IMR-90 (cell line): ENCODE data around the gene TRPM6. TPM values are rescaled to one million over a fixed set of nuclear protein-coding genes. Genes with fewer than 3 reads are reported as not detected.

Experiments used
- ATAC-seq: fragments of 200-7000 bp; cut with Tn5 transposase; 2 replicates; pipeline ENCODE4 v1.9.1; 2020; ENCODE audit warnings: low read depth, mild to moderate bottlenecking, moderate library complexity
- BruUV-seq: library from RNA; stranded (reverse); fragments of 400-500 nt; replicated peaks from 2 replicates; lab custom pipeline; 2021; lab: Mats Ljungman, UMichigan
- CTCF ChIA-PET: fragments of 300-600 bp; formaldehyde crosslinking; extraction: SDS; loops from one replicate; lab custom pipeline; 2021; ENCODE audit warnings: antibody characterized with exemption; lab: Yijun Ruan, JAX
- POLR2A ChIA-PET: fragments of 300-600 bp; sonication (Branson Sonifier 250); formaldehyde crosslinking; loops from one replicate; lab custom pipeline; 2022; ENCODE audit warnings: antibody characterized with exemption; ENCODE audit not compliant: unreplicated experiment; lab: Charles Lee
- DNase-seq: peaks from one replicate; pipeline ENCODE4 v3.0.0; 2013
- H2AFZ ChIP-seq: replicated peaks from 2 replicates; pipeline ENCODE3; 2013; ENCODE audit warnings: low read length, mild to moderate bottlenecking; ENCODE audit not compliant: poor library complexity
- H2AK5ac ChIP-seq: 2 replicates; pipeline ENCODE4 v1.6.1; 2013; ENCODE audit warnings: low read depth, low read length, inconsistent platforms
- H2AK9ac ChIP-seq: replicated peaks from 2 replicates; pipeline ENCODE3; 2013; ENCODE audit warnings: mild to moderate bottlenecking, low read depth, low read length, moderate library complexity; ENCODE audit not compliant: poor library complexity
- H2BK120ac ChIP-seq: 2 replicates; pipeline ENCODE4 v1.6.1; 2013; ENCODE audit warnings: low read depth, low read length, inconsistent platforms
- H2BK15ac ChIP-seq: 3 replicates; pipeline ENCODE4 v1.6.1; 2013; ENCODE audit warnings: low read depth, low read length, inconsistent platforms
- H2BK20ac ChIP-seq: 2 replicates; pipeline ENCODE4 v1.6.1; 2013; ENCODE audit warnings: low read depth, mild to moderate bottlenecking, inconsistent platforms, low read length, moderate library complexity
- H2BK5ac ChIP-seq: 2 replicates; pipeline ENCODE4 v1.6.1; 2013; ENCODE audit warnings: mild to moderate bottlenecking, low read depth, low read length, inconsistent platforms; ENCODE audit not compliant: poor library complexity, severe bottlenecking
- H3K14ac ChIP-seq: replicated peaks from 2 replicates; pipeline ENCODE4 v1.6.1; 2013; ENCODE audit warnings: low read depth, low read length, inconsistent platforms
- H3K18ac ChIP-seq: 2 replicates; pipeline ENCODE4 v1.6.1; 2013; ENCODE audit warnings: low read depth, low read length, control low read depth
- H3K23ac ChIP-seq: 2 replicates; pipeline ENCODE4 v1.6.1; 2013; ENCODE audit warnings: low read depth, low read length, inconsistent platforms
- H3K27ac ChIP-seq: 2 replicates; pipeline ENCODE4 v1.5.1; 2013; ENCODE audit warnings: mild to moderate bottlenecking, control low read depth, low read length; ENCODE audit not compliant: insufficient read depth
- H3K27me3 ChIP-seq: 2 replicates; pipeline ENCODE4 v1.6.1; 2013; ENCODE audit warnings: low read length; ENCODE audit not compliant: control insufficient read depth, insufficient read depth
- H3K36me3 ChIP-seq: 2 replicates; pipeline ENCODE4 v1.6.1; 2013; ENCODE audit warnings: low read length, mixed read lengths; ENCODE audit not compliant: control insufficient read depth, insufficient read depth
- H3K4ac ChIP-seq: 2 replicates; pipeline ENCODE4 v1.6.1; 2013; ENCODE audit warnings: low read depth, low read length, inconsistent platforms
- H3K4me1 ChIP-seq: 2 replicates; pipeline ENCODE4 v1.6.1; 2013; ENCODE audit warnings: low read length, mixed read lengths; ENCODE audit not compliant: control insufficient read depth, insufficient read depth
- H3K4me2 ChIP-seq: 2 replicates; pipeline ENCODE4 v1.6.1; 2013; ENCODE audit warnings: low read depth, mild to moderate bottlenecking, control low read depth, low read length, moderate library complexity
- H3K4me3 ChIP-seq: 2 replicates; pipeline ENCODE4 v1.5.1; 2013; ENCODE audit warnings: low read depth, mild to moderate bottlenecking, control low read depth, low read length, moderate library complexity; ENCODE audit not compliant: insufficient read depth
- H3K56ac ChIP-seq: 2 replicates; pipeline ENCODE4 v1.6.1; 2013; ENCODE audit warnings: low read length, inconsistent platforms; ENCODE audit not compliant: insufficient read depth; ENCODE audit errors: extremely low read depth
- H3K79me1 ChIP-seq, 2 experiments: 2 replicates each; pipeline ENCODE4 v1.6.1; 2013; ENCODE audit warnings: low read length in 2 of 2, inconsistent platforms in 1 of 2, low read depth in 1 of 2
- H3K9ac ChIP-seq: 2 replicates; pipeline ENCODE4 v1.6.1; 2013; ENCODE audit warnings: low read depth, low read length, control low read depth
- H3K9me1 ChIP-seq: 2 replicates; pipeline ENCODE4 v1.6.1; 2013; ENCODE audit warnings: low read length, inconsistent platforms; ENCODE audit not compliant: insufficient read depth
- H3K9me3 ChIP-seq: 2 replicates; pipeline ENCODE4 v1.6.1; 2013; ENCODE audit warnings: low read length; ENCODE audit not compliant: control insufficient read depth, insufficient read depth
- H4K20me1 ChIP-seq: 2 replicates; pipeline ENCODE4 v1.6.1; 2013; ENCODE audit warnings: low read length, inconsistent platforms; ENCODE audit not compliant: insufficient read depth
- H4K5ac ChIP-seq: 2 replicates; pipeline ENCODE4 v1.6.1; 2013; ENCODE audit warnings: mild to moderate bottlenecking, low read depth, low read length, control low read depth
- H4K8ac ChIP-seq, 2 experiments: 2 replicates each; pipeline ENCODE4 v1.6.1; 2013; ENCODE audit warnings: low read depth in 2 of 2, low read length in 2 of 2, control low read depth in 1 of 2, inconsistent platforms in 1 of 2
- H4K91ac ChIP-seq: 2 replicates; pipeline ENCODE4 v1.6.1; 2013; ENCODE audit warnings: low read depth, low read length, inconsistent platforms; ENCODE audit not compliant: insufficient read depth
- BHLHE40 ChIP-seq: fragments of 150-350 bp; IDR thresholded peaks from 2 replicates; pipeline ENCODE4 v1.6.1; 2016; ENCODE audit warnings: mild to moderate bottlenecking, low read depth, low read length
- CHD1 ChIP-seq: IDR thresholded peaks from 2 replicates; pipeline ENCODE4 v1.6.1; 2012; ENCODE audit warnings: low read depth, low read length, improper control_type of control experiment
- CTCF ChIP-seq: conservative IDR thresholded peaks from 2 replicates; pipeline ENCODE4 v1.5.1; 2012; ENCODE audit warnings: mild to moderate bottlenecking, low read depth, low read length, improper control_type of control experiment
- MAFK ChIP-seq: IDR thresholded peaks from 2 replicates; pipeline ENCODE4 v1.6.1; 2012; ENCODE audit warnings: low read depth, low read length, improper control_type of control experiment
- MXI1 ChIP-seq: IDR thresholded peaks from 2 replicates; pipeline ENCODE4 v1.6.1; 2012; ENCODE audit warnings: low read depth, mild to moderate bottlenecking, low read length, moderate library complexity, borderline replicate concordance
- NFE2L2 ChIP-seq: fragments of 150-350 bp; IDR thresholded peaks from 2 replicates; pipeline ENCODE4 v1.6.1; 2016; ENCODE audit warnings: low read depth, mild to moderate bottlenecking, low read length
- POLR2A ChIP-seq: IDR thresholded peaks from 2 replicates; pipeline ENCODE4 v1.6.1; 2012; ENCODE audit warnings: mild to moderate bottlenecking, low read depth, low read length
- RCOR1 ChIP-seq: IDR thresholded peaks from 2 replicates; pipeline ENCODE4 v1.6.1; 2012; ENCODE audit warnings: mild to moderate bottlenecking, low read length, improper control_type of control experiment; ENCODE audit not compliant: insufficient replicate concordance
- SMC3 ChIP-seq: fragments of 150-350 bp; IDR thresholded peaks from 2 replicates; pipeline ENCODE4 v1.6.1; 2016; ENCODE audit warnings: low read depth, mild to moderate bottlenecking, antibody characterized with exemption, low read length, moderate library complexity
- USF2 ChIP-seq: fragments of 150-350 bp; IDR thresholded peaks from 2 replicates; pipeline ENCODE4 v1.6.1; 2017; ENCODE audit warnings: mild to moderate bottlenecking, antibody characterized with exemption, low read length, low read depth
- WGBS, 2 experiments: methylation state at CpG; one replicate each; pipeline versions ENCODE4 v1.1.5 to v1.1.7; 2013; ENCODE audit warnings: missing lambda C conversion rate in 2 of 2; ENCODE audit not compliant: insufficient read length in 1 of 2; ENCODE audit errors: extremely low coverage in 2 of 2; 5-methylcytosine and 5-hydroxymethylcytosine counted together
- dilution Hi-C: fragments of 300-500 bp; cut with HindIII; formaldehyde crosslinking; loops from one replicate; pipeline ENCODE4 v1.14.3; 2018; ENCODE audit warnings: low sequenced_read_pairs; ENCODE audit not compliant: unreplicated experiment
- in situ Hi-C: fragments of 300-500 bp; cut with MboI; formaldehyde crosslinking; loops from 3 replicates; pipeline ENCODE4 v1.14.3; 2019; ENCODE audit warnings: low sequenced_read_pairs, inconsistent platforms, mixed read lengths
- intact Hi-C: fragments of 100-400 bp; cut with micrococcal nuclease; formaldehyde crosslinking; loops from 2 replicates; pipeline ENCODE4 v1.10.0; 2022
- polyA plus RNA-seq, 3 experiments: library from polyadenylated mRNA; depleted of rRNA; stranded (reverse); fragments of >200 nt; gene quantifications; 2 replicates each; pipeline ENCODE4 v1.2.3, GENCODE V29; 2012; ENCODE audit warnings: low replicate concordance in 1 of 3
- total RNA-seq: library from RNA; depleted of rRNA; stranded (reverse); fragments of >200 nt; gene quantifications from 2 replicates; pipeline ENCODE4 v1.2.3, GENCODE V29; 2012

The TRPM6 gene
- total and polyA plus RNA-seq, 2 of the 4 experiments (the other 2 are of a cell fraction): under 0.01 to 0.02 TPM

GRCh38 chr9:74817281-74817810, 70.4 kb downstream of the TRPM6 start:
- no peak overlapping the region for H3K23ac ChIP-seq
- no peaks in the 10 kb centered on the region for H3K79me1 ChIP-seq
- dilution Hi-C loops: no loop called here
- no peak overlapping the region for H3K4ac ChIP-seq
- no peak overlapping the region for H4K91ac ChIP-seq
- H2BK5ac ChIP-seq: no peak overlapping the region
- TF ChIP-seq CHD1: no peak
- no peak for TF ChIP-seq USF2
- TF ChIP-seq RCOR1: no peak
- no peak for TF ChIP-seq CTCF
- TF ChIP-seq POLR2A: no peak
- TF ChIP-seq MAFK: no peak
- TF ChIP-seq MXI1: no peak
- no peak for TF ChIP-seq NFE2L2
- no peak for TF ChIP-seq BHLHE40
- no peak for TF ChIP-seq SMC3
- H2AK9ac ChIP-seq: no peak overlapping the region
- WGBS, 2 experiments: no CpG with 5 or more reads among the region's 9 CpGs
- H2BK20ac ChIP-seq: no peak overlapping the region
- ATAC-seq: no peak
- H3K56ac ChIP-seq: no peak overlapping the region
- BruUV-seq: no TSS peak
- no peak overlapping the region for H2AFZ ChIP-seq
- CTCF ChIA-PET: no interaction called here
- DNase-seq: no peak
- no peaks in the 10 kb centered on the region for H3K36me3 ChIP-seq
- no peak overlapping the region for H3K4me2 ChIP-seq
- no peaks in the 10 kb centered on the region for H3K9me3 ChIP-seq
- no peak overlapping the region for H3K4me3 ChIP-seq
- no peaks in the 10 kb centered on the region for H3K9me1 ChIP-seq
- H3K18ac ChIP-seq: no peak overlapping the region
- no peak overlapping the region for H4K5ac ChIP-seq
- no peak overlapping the region for H2BK120ac ChIP-seq
- in situ Hi-C loops: no loop called here
- H4K8ac ChIP-seq: no peak overlapping the region
- H2AK5ac ChIP-seq: no peak overlapping the region
- no peak overlapping the region for H3K14ac ChIP-seq
- H4K20me1 ChIP-seq: no peaks in the 10 kb centered on the region
- POLR2A ChIA-PET: no interaction called here
- H3K4me1 ChIP-seq: no peaks in the 10 kb centered on the region
- no peaks in the 10 kb centered on the region; the same call in 1 of the 2 replicates for H3K27me3 ChIP-seq
- H3K9ac ChIP-seq: no peak overlapping the region
- H2BK15ac ChIP-seq: no peak overlapping the region
- H3K27ac ChIP-seq: no peak overlapping the region
- intact Hi-C loops: loop anchor here (10.0 kb wide), 1 partner anchor 117 kb away; no protein-coding TSS in a partner anchor
